Stimulated activated memory B cell treated with anti-CD40 and anti-IgM and Interleukin-4, amounts not matched to agents 10 μg/mL and 1 μg/mL and 100 μg/mL, for 72 hours (primary cell): ENCODE data around the gene MXD1.

Source experiments
- ATAC-seq: fragments of 150-1000 bp; cut with Tn5 transposase; 2 replicates; pipeline ENCODE4 v1.10.0; 2021
- H3K27ac Mint-ChIP-seq: one replicate; pipeline ENCODE4 v1.8.0; 2022; ENCODE audit warnings: mild to moderate bottlenecking, mixed read lengths
- H3K27me3 Mint-ChIP-seq: one replicate; pipeline ENCODE4 v1.8.0; 2022; ENCODE audit warnings: mixed read lengths
- H3K36me3 Mint-ChIP-seq: one replicate; pipeline ENCODE4 v1.8.0; 2022; ENCODE audit warnings: mixed read lengths
- H3K4me1 Mint-ChIP-seq: one replicate; pipeline ENCODE4 v1.8.0; 2022; ENCODE audit warnings: mixed read lengths
- H3K4me3 Mint-ChIP-seq: one replicate; pipeline ENCODE4 v1.8.0; 2022; ENCODE audit warnings: mild to moderate bottlenecking, moderate library complexity, mixed read lengths
- H3K9me3 Mint-ChIP-seq: one replicate; pipeline ENCODE4 v1.8.0; 2022; ENCODE audit warnings: mixed read lengths

Gene MXD1

GRCh38 chr2:69918401-69918800, 3.5 kb downstream of the MXD1 start:
- H3K4me1 Mint-ChIP-seq: peaks cover 20% of the 10 kb centered on the region
- peaks cover 34% of the 10 kb centered on the region for H3K36me3 Mint-ChIP-seq
- no peaks in the 10 kb centered on the region for H3K9me3 Mint-ChIP-seq
- no peak overlapping the region for H3K27ac Mint-ChIP-seq
- no peak overlapping the region for H3K4me3 Mint-ChIP-seq
- H3K27me3 Mint-ChIP-seq: no peaks in the 10 kb centered on the region
- ATAC-seq: no peak

DNA sequence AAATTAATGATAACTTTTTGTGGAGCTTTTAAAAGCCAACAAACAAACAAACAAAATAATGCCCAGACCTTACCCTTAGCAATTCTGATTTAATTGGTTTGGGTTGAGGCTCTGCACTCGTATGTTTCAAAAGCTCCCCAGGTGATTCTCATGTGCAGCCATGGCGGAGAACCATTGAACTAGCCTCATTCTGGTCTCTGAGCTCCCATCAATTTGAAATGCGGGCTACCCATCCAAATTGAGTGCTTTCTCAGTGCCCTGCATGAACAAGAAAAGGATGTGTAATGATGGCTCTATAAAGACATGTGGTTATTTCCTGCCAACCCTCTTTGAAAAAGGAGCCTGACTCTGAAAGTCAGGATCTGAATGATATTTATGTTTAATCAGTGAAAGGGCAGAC, 8.2 kb downstream of the MXD1 start:
- Mint-ChIP-seq H3K9me3 (no peaks in the 10 kb centered on the region), H3K27ac (no peak overlapping the region), H3K27me3 (no peaks in the 10 kb centered on the region), H3K4me1 (peaks cover 8% of the 10 kb centered on the region), H3K4me3 (no peak overlapping the region), H3K36me3 (peaks cover 43% of the 10 kb centered on the region)
- ATAC-seq: no peak

DNA sequence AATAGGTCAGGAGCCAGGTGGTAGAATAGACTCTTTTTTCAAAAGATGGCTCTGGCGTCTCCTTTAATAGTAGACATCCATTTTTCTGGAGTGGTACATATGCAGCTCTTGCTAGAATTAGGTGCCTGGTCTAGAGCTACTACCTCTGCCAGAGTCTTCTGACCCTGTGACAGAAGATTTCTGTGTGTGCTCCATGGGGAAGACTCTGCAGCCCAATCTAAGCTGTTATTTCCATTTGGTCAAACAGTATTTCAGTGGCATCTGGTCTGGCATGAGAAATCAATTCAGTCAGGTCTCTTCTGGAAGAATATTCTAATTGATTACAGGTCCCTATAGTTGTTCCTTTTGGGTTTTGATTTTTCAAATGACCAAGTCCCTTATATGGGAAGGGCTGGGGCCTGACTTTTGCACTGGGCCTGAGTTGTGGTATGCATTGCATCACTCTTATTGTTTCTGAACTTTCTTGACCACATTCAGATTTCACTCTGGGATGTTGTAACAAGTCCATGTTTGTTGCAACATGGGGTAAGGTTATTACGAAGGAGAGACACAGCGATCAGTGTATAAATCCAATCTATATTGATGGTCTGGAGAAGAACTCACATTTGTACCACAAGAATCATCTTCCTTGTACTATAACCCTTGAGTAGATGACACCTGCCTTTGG, 12.1 kb downstream of the MXD1 start:
- Mint-ChIP-seq H3K36me3 (peaks cover 36% of the 10 kb centered on the region), H3K4me3 (no peak overlapping the region), H3K4me1 (peaks cover 11% of the 10 kb centered on the region), H3K9me3 (no peaks in the 10 kb centered on the region), H3K27ac (no peak overlapping the region), H3K27me3 (no peaks in the 10 kb centered on the region)
- ATAC-seq: no peak

- H3K27me3 Mint-ChIP-seq: no peaks in the 10 kb centered on the region
- ATAC-seq: no peak
- peaks cover 22% of the 10 kb centered on the region for H3K4me1 Mint-ChIP-seq
- no peak overlapping the region for H3K4me3 Mint-ChIP-seq
- peaks cover 29% of the 10 kb centered on the region for H3K36me3 Mint-ChIP-seq
- H3K27ac Mint-ChIP-seq: peak overlapping the region; percentile 46
- H3K9me3 Mint-ChIP-seq: no peaks in the 10 kb centered on the region
Observed at GRCh38 chr2:69931832-69932595, 17.1 kb downstream of the MXD1 start.

- Mint-ChIP-seq H3K36me3 (peaks cover 33% of the 10 kb centered on the region), H3K9me3 (no peaks in the 10 kb centered on the region)
- ATAC-seq: no peak
Observed at GRCh38 chr2:69932596-69932922, 17.6 kb downstream of the MXD1 start.

GRCh38 chr2:69933254-69933828, 18.4 kb downstream of the MXD1 start:
- no peak overlapping the region for H3K4me3 Mint-ChIP-seq
- peaks cover 22% of the 10 kb centered on the region for H3K4me1 Mint-ChIP-seq
- H3K27me3 Mint-ChIP-seq: no peaks in the 10 kb centered on the region
- H3K27ac Mint-ChIP-seq: peak overlapping the region; percentile 26
- H3K9me3 Mint-ChIP-seq: no peaks in the 10 kb centered on the region
- peaks cover 40% of the 10 kb centered on the region for H3K36me3 Mint-ChIP-seq
- no peak for ATAC-seq

More at GRCh38 chr2:69932596-69932922, 17.6 kb downstream of the MXD1 start:
- Mint-ChIP-seq H3K27ac (peak overlapping the region; percentile 46), H3K4me3 (no peak overlapping the region), H3K27me3 (no peaks in the 10 kb centered on the region), H3K4me1 (peaks cover 22% of the 10 kb centered on the region)

DNA sequence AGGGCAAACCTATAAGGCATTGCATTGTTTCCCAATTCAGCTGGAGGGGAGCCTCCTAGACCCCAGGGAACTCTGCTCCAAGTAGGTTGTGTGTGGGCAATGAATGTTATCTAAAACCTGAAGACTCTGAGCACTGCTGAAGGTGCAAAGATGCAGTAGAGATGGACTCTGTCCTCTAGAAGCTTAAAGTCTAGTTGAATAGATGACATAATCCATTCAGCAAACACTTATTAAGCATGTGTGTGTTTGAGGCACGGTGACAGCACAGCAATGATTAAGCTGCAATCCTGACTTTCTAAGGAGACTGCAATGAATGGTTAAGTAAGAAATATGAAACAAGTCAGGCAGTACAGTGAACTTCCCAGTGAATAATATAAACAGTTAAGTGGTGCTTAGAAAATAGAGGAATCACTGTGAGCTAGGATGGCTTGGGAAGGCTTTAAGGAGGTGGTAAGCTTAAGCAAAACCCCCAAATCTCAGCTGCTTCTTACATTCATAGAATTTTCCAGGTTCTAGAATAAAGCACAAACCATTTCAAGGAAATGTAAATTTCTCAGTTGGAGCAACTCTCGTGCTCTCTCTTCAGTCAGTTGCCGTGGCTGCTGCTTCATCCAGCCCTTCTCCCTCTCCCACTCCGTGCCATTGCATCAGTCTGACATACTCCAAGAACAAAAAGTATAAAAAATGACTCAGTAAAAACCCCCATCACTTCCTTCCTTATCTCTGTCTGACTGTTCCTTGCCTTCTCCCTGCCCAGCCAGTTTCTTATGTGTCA, 19.1 kb downstream of the MXD1 start:
- H3K4me1 Mint-ChIP-seq: peaks cover 22% of the 10 kb centered on the region
- H3K36me3 Mint-ChIP-seq: peaks cover 47% of the 10 kb centered on the region

GRCh38 chr2:69934614-69934908, 19.7 kb downstream of the MXD1 start:
- Mint-ChIP-seq H3K4me3 (no peak overlapping the region), H3K36me3 (peaks cover 51% of the 10 kb centered on the region), H3K9me3 (no peaks in the 10 kb centered on the region), H3K4me1 (peaks cover 22% of the 10 kb centered on the region), H3K27me3 (no peaks in the 10 kb centered on the region), H3K27ac (peak overlapping the region; percentile 26)
- ATAC-seq: no peak

More for the DNA sequence above, 19.1 kb downstream of the MXD1 start:
- Mint-ChIP-seq H3K27me3 (no peaks in the 10 kb centered on the region), H3K27ac (peak overlapping the region; percentile 26), H3K4me3 (no peak overlapping the region), H3K9me3 (no peaks in the 10 kb centered on the region)
- no peak for ATAC-seq

DNA sequence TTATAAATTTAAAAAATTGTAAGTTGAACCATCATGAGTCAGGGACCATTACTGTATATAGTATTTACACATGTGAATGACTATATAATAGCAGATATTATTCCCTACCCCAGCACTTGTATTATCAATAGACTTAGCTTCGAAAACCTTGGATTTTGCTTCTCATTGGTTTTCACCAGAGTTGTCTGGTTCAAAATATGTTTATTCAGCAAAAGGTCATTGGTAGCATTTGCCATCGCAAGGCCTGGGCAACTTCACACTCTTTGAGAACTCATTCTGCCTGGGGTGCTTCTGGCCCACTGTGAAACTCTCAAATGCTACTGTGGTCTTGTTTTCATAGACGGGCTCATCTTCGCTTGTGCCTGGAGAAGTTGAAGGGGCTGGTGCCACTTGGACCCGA, 20.1 kb downstream of the MXD1 start:
- no peak for ATAC-seq
- Mint-ChIP-seq H3K4me3 (no peak overlapping the region), H3K4me1 (peaks cover 22% of the 10 kb centered on the region)

DNA sequence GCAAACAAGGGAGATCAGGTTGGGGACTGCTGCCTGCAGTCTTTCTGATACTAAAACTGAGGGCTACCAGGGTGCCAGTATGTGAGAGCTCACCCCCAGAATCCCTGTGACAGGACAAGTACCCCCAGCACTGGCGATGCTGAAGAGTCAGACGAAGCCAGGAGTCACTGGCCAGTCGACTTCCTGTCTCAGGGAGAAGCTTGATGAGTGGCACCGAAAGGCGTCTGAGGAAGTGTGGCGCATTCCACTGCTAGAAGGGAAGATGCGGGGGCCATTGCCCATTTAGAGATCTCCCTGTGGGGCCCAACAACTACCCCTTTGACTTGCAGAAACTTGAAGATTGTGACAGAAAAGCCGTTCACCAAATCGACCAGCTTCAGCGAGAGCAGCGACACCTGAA, 22.0 kb downstream of the MXD1 start:
- Mint-ChIP-seq H3K4me1 (peaks cover 16% of the 10 kb centered on the region), H3K36me3 (peaks cover 60% of the 10 kb centered on the region), H3K27me3 (no peaks in the 10 kb centered on the region), H3K4me3 (no peak overlapping the region), H3K27ac (no peak overlapping the region), H3K9me3 (no peaks in the 10 kb centered on the region)
- ATAC-seq: no peak

More for the DNA sequence above, 20.1 kb downstream of the MXD1 start:
- Mint-ChIP-seq H3K27me3 (no peaks in the 10 kb centered on the region), H3K36me3 (peaks cover 56% of the 10 kb centered on the region), H3K9me3 (no peaks in the 10 kb centered on the region), H3K27ac (no peak overlapping the region)

- Mint-ChIP-seq H3K27me3 (no peaks in the 10 kb centered on the region), H3K27ac (no peak overlapping the region), H3K9me3 (no peaks in the 10 kb centered on the region), H3K36me3 (peaks cover 67% of the 10 kb centered on the region), H3K4me1 (peaks cover 11% of the 10 kb centered on the region), H3K4me3 (no peak overlapping the region)
- no peak for ATAC-seq
Observed at GRCh38 chr2:69937968-69938367, 23.1 kb downstream of the MXD1 start.

DNA sequence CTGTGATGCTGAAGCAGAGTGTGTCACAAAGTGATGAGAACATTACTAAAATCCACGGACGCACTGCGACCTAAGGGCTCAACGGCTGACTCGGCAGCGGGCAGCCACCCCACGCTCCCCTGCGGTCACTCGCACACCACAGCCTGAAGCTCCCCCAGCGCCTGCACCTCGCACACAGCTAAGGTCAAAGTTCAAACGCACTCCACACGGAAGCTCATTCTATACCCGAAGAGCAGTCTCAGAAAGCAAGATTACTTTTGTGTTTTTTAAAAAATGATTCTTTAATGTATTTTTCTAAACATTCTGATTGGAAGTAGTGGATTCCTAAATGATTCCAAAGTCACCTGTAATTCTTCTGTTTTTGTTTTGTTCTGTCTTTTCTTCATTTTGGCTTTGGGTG, 24.8 kb downstream of the MXD1 start:
- no peak overlapping the region for H3K4me3 Mint-ChIP-seq
- peaks cover under 1% of the 10 kb centered on the region for H3K4me1 Mint-ChIP-seq
- no peaks in the 10 kb centered on the region for H3K9me3 Mint-ChIP-seq
- ATAC-seq: no peak
- H3K36me3 Mint-ChIP-seq: peaks cover 69% of the 10 kb centered on the region
- H3K27ac Mint-ChIP-seq: no peak overlapping the region
- H3K27me3 Mint-ChIP-seq: no peaks in the 10 kb centered on the region

DNA sequence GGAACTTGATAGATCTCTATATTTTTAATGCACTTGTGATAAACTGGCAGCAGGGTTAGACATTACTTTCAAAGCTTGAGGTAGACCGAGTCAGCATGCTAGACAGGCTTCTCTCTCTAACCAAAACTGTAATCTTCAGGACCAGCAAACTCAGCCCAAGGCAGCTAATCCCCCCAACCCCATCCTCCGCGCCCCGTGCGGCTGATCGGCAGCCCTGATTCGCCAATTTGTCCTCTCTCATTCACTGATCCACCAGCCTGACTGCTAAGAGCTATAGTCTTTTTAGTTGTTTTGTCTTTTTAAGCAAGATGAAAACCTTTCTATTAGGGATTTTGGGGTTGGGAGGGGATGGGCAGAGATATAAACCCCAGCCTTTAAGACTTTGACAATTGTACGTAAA, 25.8 kb downstream of the MXD1 start:
- peaks cover 67% of the 10 kb centered on the region for H3K36me3 Mint-ChIP-seq
- ATAC-seq: no peak
- H3K27me3 Mint-ChIP-seq: no peaks in the 10 kb centered on the region
- no peak overlapping the region for H3K27ac Mint-ChIP-seq
- no peak overlapping the region for H3K4me3 Mint-ChIP-seq
- H3K4me1 Mint-ChIP-seq: peaks cover 3% of the 10 kb centered on the region
- H3K9me3 Mint-ChIP-seq: no peaks in the 10 kb centered on the region

DNA sequence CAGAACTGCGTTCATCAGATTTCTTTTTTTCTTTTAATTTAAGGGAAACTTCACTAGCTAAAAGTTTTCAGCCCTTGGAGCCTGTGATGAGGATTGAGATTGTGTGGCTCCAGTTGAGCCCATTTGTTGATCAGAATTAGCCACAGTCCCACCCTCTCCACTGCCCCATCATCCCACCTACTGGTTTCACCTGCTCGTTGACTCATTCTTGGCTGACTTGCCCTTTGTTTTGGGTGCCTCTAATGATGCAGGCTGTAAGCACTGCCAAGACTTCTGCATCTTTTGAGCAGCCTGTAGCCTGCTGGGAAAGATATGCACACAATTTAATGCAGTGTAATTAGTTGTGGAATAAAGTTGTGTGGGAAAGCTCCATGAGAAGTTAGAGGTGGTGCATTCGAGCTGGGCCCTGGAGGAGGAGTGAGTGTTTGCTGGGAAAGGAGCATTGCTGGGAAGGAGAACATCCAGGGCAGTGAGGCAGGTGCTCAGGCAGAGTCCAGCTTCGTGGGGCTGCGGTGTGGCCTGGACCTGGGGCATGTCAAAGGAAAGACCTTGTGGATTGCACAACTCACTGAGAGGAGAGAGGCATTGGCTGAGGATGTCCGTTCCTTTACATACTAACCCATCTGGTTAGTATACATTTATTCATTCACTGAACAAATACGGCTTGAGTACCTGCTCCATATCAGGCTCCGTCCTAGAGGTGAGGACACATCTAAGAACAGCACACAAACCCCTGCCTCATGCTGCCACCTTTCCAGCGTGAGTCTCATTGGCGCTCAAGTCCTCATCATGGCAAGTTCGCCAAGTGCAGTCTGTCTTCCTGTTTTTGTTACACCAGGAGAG, 28.3 kb downstream of the MXD1 start:
- H3K4me3 Mint-ChIP-seq: no peak overlapping the region
- ATAC-seq: no peak

More for the DNA sequence above, 28.3 kb downstream of the MXD1 start:
- Mint-ChIP-seq H3K36me3 (peaks cover 44% of the 10 kb centered on the region), H3K27me3 (no peaks in the 10 kb centered on the region), H3K27ac (no peak overlapping the region), H3K9me3 (no peaks in the 10 kb centered on the region), H3K4me1 (peaks cover 17% of the 10 kb centered on the region)
